SU-DHL-6 (cell line): ENCODE results near the gene KIF12.

ENCODE experiments used
- H2AFZ ChIP-seq: fragments of 200-600 bp; sonication (generic); 2 replicates; pipeline ENCODE4 v1.6.1; 2014; ENCODE audit warnings: low read depth, mild to moderate bottlenecking, moderate library complexity, mixed read lengths, antibody characterized with exemption, low read length; ENCODE audit not compliant: severe bottlenecking
- H3F3A ChIP-seq: fragments of 200-600 bp; shearing (Covaris generic); 2 replicates; pipeline ENCODE4 v1.6.0; 2016; ENCODE audit warnings: antibody characterized with exemption, mild to moderate bottlenecking; ENCODE audit not compliant: insufficient read depth
- H3K27ac ChIP-seq: fragments of 200-600 bp; sonication (generic); 2 replicates; pipeline ENCODE4 v1.5.1; 2016; ENCODE audit warnings: low read depth, mild to moderate bottlenecking, low read length, moderate library complexity, mixed read lengths
- H3K27me3 ChIP-seq: fragments of 200-600 bp; sonication (generic), shearing (Covaris generic); 2 replicates; pipeline ENCODE4 v1.6.0; 2014; ENCODE audit warnings: mild to moderate bottlenecking, low read length
- H3K36me3 ChIP-seq: fragments of 200-600 bp; sonication (generic); 2 replicates; pipeline ENCODE4 v1.6.1; 2014; ENCODE audit warnings: mild to moderate bottlenecking, low read length, mixed read lengths
- H3K4me2 ChIP-seq: fragments of 300-600, 200-600 bp; shearing (Covaris generic), sonication (generic); 2 replicates; pipeline ENCODE4 v1.6.0; 2014; ENCODE audit warnings: low read length, low read depth, mild to moderate bottlenecking; ENCODE audit not compliant: poor library complexity, severe bottlenecking
- H3K4me3 ChIP-seq: fragments of 200-600 bp; sonication (generic); 2 replicates; pipeline ENCODE4 v1.5.1; 2014; ENCODE audit warnings: antibody characterized with exemption, low read length, mild to moderate bottlenecking, mixed read lengths; ENCODE audit not compliant: insufficient read depth, poor library complexity, severe bottlenecking
- H3K79me2 ChIP-seq: fragments of 200-600 bp; sonication (generic); 2 replicates; pipeline ENCODE4 v1.6.1; 2014; ENCODE audit warnings: mild to moderate bottlenecking, low read length, moderate library complexity; ENCODE audit not compliant: insufficient read depth
- H3K9ac ChIP-seq: fragments of 200-600 bp; sonication (generic); 2 replicates; pipeline ENCODE4 v1.7.0; 2014; ENCODE audit warnings: mild to moderate bottlenecking, low read length
- H3K9me2 ChIP-seq: fragments of 200-600 bp; sonication (generic); replicated peaks from 2 replicates; pipeline ENCODE4 v1.6.1; 2014; ENCODE audit warnings: low read length; ENCODE audit not compliant: insufficient read depth
- H3K9me3 ChIP-seq: fragments of 200-600 bp; sonication (generic); 2 replicates; pipeline ENCODE4 v1.6.1; 2014; ENCODE audit warnings: low read length, mixed read lengths; ENCODE audit not compliant: insufficient read depth
- H4K20me1 ChIP-seq: fragments of 200-600 bp; sonication (generic); 2 replicates; pipeline ENCODE4 v1.6.1; 2014; ENCODE audit warnings: low read depth, mild to moderate bottlenecking, antibody characterized with exemption, low read length, moderate library complexity, mixed read lengths
- EZH2phosphoT487 ChIP-seq: fragments of 200-600 bp; sonication (generic), shearing (Covaris generic); conservative IDR thresholded peaks from 2 replicates; pipeline ENCODE4 v1.6.1; 2018; ENCODE audit warnings: mild to moderate bottlenecking, antibody characterized with exemption, low read length, moderate library complexity, mixed read lengths
- TF ChIP-seq, protein P1 (sequence below): fragments of 200-600 bp; sonication (generic); IDR thresholded peaks from one replicate; pipeline ENCODE4 v1.5.1; 2017; ENCODE audit warnings: antibody characterized with exemption, mild to moderate bottlenecking, low read length, moderate library complexity; ENCODE audit not compliant: insufficient read depth, poor library complexity, severe bottlenecking

Gene KIF12

GRCh38 chr9:114086607-114087006 is 12.5 kb downstream of the KIF12 start:
- no peaks in the 10 kb centered on the region for H3K36me3 ChIP-seq
- no peak overlapping the region for H3K27ac ChIP-seq
- H3K9me2 ChIP-seq = no peaks in the 10 kb centered on the region
- no peak overlapping the region for H3K4me2 ChIP-seq
- H3K9me3 ChIP-seq = no peaks in the 10 kb centered on the region
- H3K27me3 ChIP-seq = no peaks in the 10 kb centered on the region
- H4K20me1 ChIP-seq = no peaks in the 10 kb centered on the region
- no peaks in the 10 kb centered on the region for H3F3A ChIP-seq
- H3K4me3 ChIP-seq = no peak overlapping the region
- no peak for TF ChIP-seq EZH2phosphoT487
- TF ChIP-seq, protein P1, sequence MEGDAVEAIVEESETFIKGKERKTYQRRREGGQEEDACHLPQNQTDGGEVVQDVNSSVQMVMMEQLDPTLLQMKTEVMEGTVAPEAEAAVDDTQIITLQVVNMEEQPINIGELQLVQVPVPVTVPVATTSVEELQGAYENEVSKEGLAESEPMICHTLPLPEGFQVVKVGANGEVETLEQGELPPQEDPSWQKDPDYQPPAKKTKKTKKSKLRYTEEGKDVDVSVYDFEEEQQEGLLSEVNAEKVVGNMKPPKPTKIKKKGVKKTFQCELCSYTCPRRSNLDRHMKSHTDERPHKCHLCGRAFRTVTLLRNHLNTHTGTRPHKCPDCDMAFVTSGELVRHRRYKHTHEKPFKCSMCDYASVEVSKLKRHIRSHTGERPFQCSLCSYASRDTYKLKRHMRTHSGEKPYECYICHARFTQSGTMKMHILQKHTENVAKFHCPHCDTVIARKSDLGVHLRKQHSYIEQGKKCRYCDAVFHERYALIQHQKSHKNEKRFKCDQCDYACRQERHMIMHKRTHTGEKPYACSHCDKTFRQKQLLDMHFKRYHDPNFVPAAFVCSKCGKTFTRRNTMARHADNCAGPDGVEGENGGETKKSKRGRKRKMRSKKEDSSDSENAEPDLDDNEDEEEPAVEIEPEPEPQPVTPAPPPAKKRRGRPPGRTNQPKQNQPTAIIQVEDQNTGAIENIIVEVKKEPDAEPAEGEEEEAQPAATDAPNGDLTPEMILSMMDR = no peak
- H2AFZ ChIP-seq = no peak overlapping the region
- no peak overlapping the region for H3K9ac ChIP-seq
- H3K79me2 ChIP-seq = no peaks in the 10 kb centered on the region

DNA sequence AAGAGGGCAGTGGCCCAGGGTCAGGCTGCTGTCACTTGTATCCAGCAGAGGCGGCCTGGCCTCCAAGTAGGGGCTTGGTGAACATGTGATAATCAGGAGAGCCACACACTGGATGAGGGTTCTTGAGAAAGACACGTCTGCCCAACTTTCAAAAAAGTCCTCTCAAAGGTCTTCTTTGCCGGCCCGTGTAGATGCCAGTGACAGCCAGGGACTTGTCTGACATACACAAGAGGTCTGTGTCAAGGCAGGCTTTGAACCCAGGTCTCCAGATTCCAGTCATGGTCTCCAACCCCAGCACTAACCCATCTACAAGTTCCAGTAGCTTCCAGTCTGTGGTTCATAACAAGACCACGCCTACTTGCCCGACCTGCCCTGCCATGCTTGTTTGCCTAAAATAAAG is 13.1 kb downstream of the KIF12 start:
- H3K36me3 ChIP-seq = no peaks in the 10 kb centered on the region
- TF ChIP-seq, protein P1 = no peak
- TF ChIP-seq EZH2phosphoT487 = no peak
- no peaks in the 10 kb centered on the region for H3K27me3 ChIP-seq
- no peak overlapping the region for H3K9ac ChIP-seq
- no peaks in the 10 kb centered on the region for H3K79me2 ChIP-seq
- no peak overlapping the region for H3K4me2 ChIP-seq
- H3F3A ChIP-seq = no peaks in the 10 kb centered on the region
- no peaks in the 10 kb centered on the region for H4K20me1 ChIP-seq
- H3K9me2 ChIP-seq = no peaks in the 10 kb centered on the region
- no peak overlapping the region for H3K4me3 ChIP-seq
- H3K27ac ChIP-seq = no peak overlapping the region
- H2AFZ ChIP-seq = no peak overlapping the region
- no peaks in the 10 kb centered on the region for H3K9me3 ChIP-seq

DNA sequence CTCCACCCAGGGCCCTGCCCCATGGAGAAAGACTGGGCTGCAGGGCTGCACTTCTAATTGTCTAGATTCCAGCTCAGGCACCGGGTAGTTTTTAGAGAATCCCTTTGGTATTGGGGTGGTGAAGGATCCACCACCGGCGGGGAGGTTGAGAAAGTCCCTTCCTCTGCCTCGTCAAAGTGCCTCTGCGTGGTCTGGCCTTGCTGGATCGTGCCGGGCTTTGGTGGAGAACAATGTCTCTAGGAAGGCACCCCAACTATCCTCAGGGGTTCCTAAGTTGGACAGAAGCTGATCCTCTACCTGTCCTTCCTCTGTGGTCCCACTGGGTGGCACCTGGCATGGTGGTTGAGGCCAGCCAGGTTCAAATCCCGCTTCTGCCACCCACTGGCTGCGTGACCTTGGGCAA is 13.7 kb downstream of the KIF12 start:
- H2AFZ ChIP-seq = no peak overlapping the region
- H3K36me3 ChIP-seq = no peaks in the 10 kb centered on the region
- H3K9ac ChIP-seq = no peak overlapping the region
- H4K20me1 ChIP-seq = no peaks in the 10 kb centered on the region
- no peaks in the 10 kb centered on the region for H3F3A ChIP-seq
- H3K79me2 ChIP-seq = no peaks in the 10 kb centered on the region
- H3K27ac ChIP-seq = no peak overlapping the region
- no peaks in the 10 kb centered on the region for H3K9me3 ChIP-seq
- H3K27me3 ChIP-seq = no peaks in the 10 kb centered on the region
- H3K4me2 ChIP-seq = no peak overlapping the region
- H3K9me2 ChIP-seq = no peaks in the 10 kb centered on the region
- TF ChIP-seq, protein P1 = no peak
- no peak for TF ChIP-seq EZH2phosphoT487
- H3K4me3 ChIP-seq = no peak overlapping the region
